Mesendoderm (in vitro differentiated cells): ENCODE measurements around the gene EPSTI1.

ENCODE experiments used
- DNase-seq: peaks from one replicate; pipeline ENCODE4 v3.0.0; 2013
- H2AK5ac ChIP-seq: 2 replicates; pipeline ENCODE4 v1.6.1; 2013; ENCODE audit warnings: low read length, inconsistent platforms
- H2BK120ac ChIP-seq: 2 replicates; pipeline ENCODE4 v1.6.1; 2013; ENCODE audit warnings: low read depth, mild to moderate bottlenecking, low read length, moderate library complexity, mixed read lengths
- H2BK15ac ChIP-seq: replicated peaks from 2 replicates; pipeline ENCODE4 v1.6.1; 2013; ENCODE audit warnings: low read depth, mild to moderate bottlenecking, moderate library complexity
- H2BK5ac ChIP-seq: 2 replicates; pipeline ENCODE4 v1.6.1; 2013; ENCODE audit warnings: low read length, inconsistent platforms
- H3K18ac ChIP-seq: 2 replicates; pipeline ENCODE4 v1.6.1; 2013; ENCODE audit warnings: mild to moderate bottlenecking, low read length, mixed read lengths
- H3K23ac ChIP-seq: one replicate; pipeline ENCODE4 v1.6.1; 2013; ENCODE audit warnings: low read length
- H3K27ac ChIP-seq: 2 replicates; pipeline ENCODE4 v1.5.1; 2013; ENCODE audit warnings: low read depth, mild to moderate bottlenecking, inconsistent platforms, low read length, moderate library complexity
- H3K27me3 ChIP-seq: 2 replicates; pipeline ENCODE4 v1.6.1; 2013; ENCODE audit warnings: low read length, control low read depth, mild to moderate bottlenecking, inconsistent platforms; ENCODE audit not compliant: insufficient read depth, poor library complexity
- H3K36me3 ChIP-seq: 2 replicates; pipeline ENCODE4 v1.6.1; 2013; ENCODE audit warnings: low read length, inconsistent platforms; ENCODE audit not compliant: control insufficient read depth, insufficient read depth
- H3K4ac ChIP-seq: one replicate; pipeline ENCODE4 v1.6.1; 2013; ENCODE audit warnings: low read depth, mild to moderate bottlenecking, low read length, moderate library complexity
- H3K4me1 ChIP-seq: 2 replicates; pipeline ENCODE4 v1.6.1; 2013; ENCODE audit warnings: low read depth, low read length, inconsistent platforms; ENCODE audit not compliant: control insufficient read depth
- H3K4me2 ChIP-seq: 2 replicates; pipeline ENCODE4 v1.6.1; 2013; ENCODE audit warnings: low read length
- H3K4me3 ChIP-seq: 2 replicates; pipeline ENCODE4 v1.5.1; 2013; ENCODE audit warnings: mild to moderate bottlenecking, low read length
- H3K56ac ChIP-seq: one replicate; pipeline ENCODE4 v1.6.1; 2013; ENCODE audit warnings: low read length
- H3K79me1 ChIP-seq: 2 replicates; pipeline ENCODE4 v1.6.1; 2013; ENCODE audit warnings: low read length, inconsistent platforms
- H3K79me2 ChIP-seq: 2 replicates; pipeline ENCODE4 v1.6.1; 2013; ENCODE audit warnings: mild to moderate bottlenecking, low read length; ENCODE audit not compliant: control insufficient read depth, insufficient read depth
- H3K9ac ChIP-seq: 2 replicates; pipeline ENCODE4 v1.6.1; 2013; ENCODE audit warnings: low read length, inconsistent platforms
- H4K5ac ChIP-seq: one replicate; pipeline ENCODE4 v1.6.1; 2013; ENCODE audit warnings: low read length
- H4K8ac ChIP-seq: one replicate; pipeline ENCODE4 v1.6.1; 2013; ENCODE audit warnings: low read depth, mild to moderate bottlenecking, control low read depth, low read length, moderate library complexity
- WGBS: extraction: QIAGEN DNeasy Blood & Tissue Kit; methylation state at CpG from one replicate; pipeline ENCODE4 v1.1.7; 2013; ENCODE audit warnings: low lambda C conversion rate, missing lambda C conversion rate; ENCODE audit not compliant: insufficient coverage; ENCODE audit errors: extremely low coverage; 5-methylcytosine and 5-hydroxymethylcytosine counted together

Gene EPSTI1

DNA sequence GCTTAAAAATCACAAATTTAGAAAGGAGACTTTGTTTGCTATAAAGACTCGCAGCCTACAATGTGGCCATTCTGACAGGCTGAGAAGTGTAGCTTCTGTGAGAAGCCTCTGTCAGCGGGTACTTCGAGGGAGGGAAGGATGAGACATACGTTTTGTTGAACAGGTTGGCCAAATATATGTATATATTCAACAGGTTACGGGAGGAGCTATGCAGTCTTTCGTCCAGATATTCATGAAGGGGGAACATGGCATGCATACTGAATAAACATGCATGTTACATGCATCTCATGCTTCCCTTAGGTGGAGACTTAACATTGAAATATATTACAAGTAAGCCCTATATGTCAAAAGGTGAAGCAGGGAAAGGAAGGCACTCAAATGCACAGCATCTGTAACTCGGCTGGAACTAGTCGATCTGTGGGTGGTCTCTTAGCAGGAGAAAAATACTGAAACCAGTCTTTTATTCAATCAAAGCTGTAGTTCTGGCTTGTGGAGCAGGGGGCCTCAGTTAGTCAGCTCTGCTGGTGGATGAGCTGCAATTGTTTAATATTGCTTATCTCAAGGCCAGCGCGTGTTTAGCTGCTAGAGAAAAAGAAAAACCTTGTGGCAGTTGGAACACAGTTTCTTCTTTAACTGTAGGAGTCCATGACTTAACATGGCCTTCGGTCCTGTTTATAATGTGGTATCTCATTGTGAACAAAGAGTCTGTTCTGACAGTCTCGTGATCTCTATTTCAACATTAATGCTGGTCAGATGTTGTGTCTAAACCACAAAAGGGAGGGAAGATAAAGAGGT lies 116.4 kb downstream of the EPSTI1 start:
- no peak overlapping the region for H2AK5ac ChIP-seq
- no peaks in the 10 kb centered on the region for H3K79me2 ChIP-seq
- H2BK15ac ChIP-seq: peak overlapping the region; percentile 74
- H3K23ac ChIP-seq: no peak overlapping the region
- peak overlapping the region; percentile 12 for H3K27ac ChIP-seq
- H3K4me1 ChIP-seq: peaks cover 9% of the 10 kb centered on the region
- no peak overlapping the region for H3K9ac ChIP-seq
- H2BK5ac ChIP-seq: peak overlapping the region; percentile 18
- peak overlapping the region; percentile 71 for H3K4ac ChIP-seq
- no peaks in the 10 kb centered on the region for H3K36me3 ChIP-seq
- no CpG with 5 or more reads among the region's 12 CpGs for WGBS
- no peak overlapping the region for H3K4me3 ChIP-seq
- no peak overlapping the region for H4K5ac ChIP-seq
- H4K8ac ChIP-seq: peak overlapping the region; percentile 6
- H3K27me3 ChIP-seq: no peaks in the 10 kb centered on the region
- peak; percentile 84 for DNase-seq
- H2BK120ac ChIP-seq: no peak overlapping the region
- H3K56ac ChIP-seq: peak overlapping the region; percentile 45
- no peak overlapping the region for H3K4me2 ChIP-seq
- peak overlapping the region; percentile 11 for H3K18ac ChIP-seq
- no peaks in the 10 kb centered on the region for H3K79me1 ChIP-seq

DNA sequence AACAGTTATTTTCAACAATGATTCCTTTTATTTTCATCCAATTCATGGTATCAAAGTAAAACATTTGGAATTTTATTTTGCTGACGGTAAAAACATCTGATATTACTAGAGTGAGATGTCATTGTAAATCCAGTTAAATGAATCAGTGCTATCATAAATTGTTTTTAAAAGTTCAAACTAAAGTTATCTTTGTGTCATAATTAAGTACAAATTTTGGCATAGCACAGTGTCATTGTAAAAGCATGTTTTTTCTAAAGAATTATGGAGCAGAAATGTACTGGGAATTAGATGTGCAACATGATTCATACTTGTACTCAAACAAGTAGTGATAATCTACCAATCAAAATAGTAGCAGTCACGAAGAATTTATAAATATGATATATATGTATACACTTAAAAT lies 117.8 kb downstream of the EPSTI1 start:
- Histone ChIP-seq H3K79me1 (no peaks in the 10 kb centered on the region), H2BK15ac (no peak overlapping the region), H2BK5ac (no peak overlapping the region), H3K4me2 (no peak overlapping the region), H2BK120ac (no peak overlapping the region), H3K56ac (no peak overlapping the region), H3K18ac (no peak overlapping the region), H3K27ac (no peak overlapping the region), H4K8ac (no peak overlapping the region), H3K4ac (no peak overlapping the region), H3K23ac (no peak overlapping the region), H3K4me1 (peaks cover 9% of the 10 kb centered on the region), H3K27me3 (no peaks in the 10 kb centered on the region), H3K9ac (no peak overlapping the region), H3K4me3 (no peak overlapping the region), H2AK5ac (no peak overlapping the region), H3K79me2 (no peaks in the 10 kb centered on the region), H3K36me3 (no peaks in the 10 kb centered on the region), H4K5ac (no peak overlapping the region)
- no CpG with 5 or more reads among the region's 2 CpGs for WGBS
- no peak for DNase-seq

DNA sequence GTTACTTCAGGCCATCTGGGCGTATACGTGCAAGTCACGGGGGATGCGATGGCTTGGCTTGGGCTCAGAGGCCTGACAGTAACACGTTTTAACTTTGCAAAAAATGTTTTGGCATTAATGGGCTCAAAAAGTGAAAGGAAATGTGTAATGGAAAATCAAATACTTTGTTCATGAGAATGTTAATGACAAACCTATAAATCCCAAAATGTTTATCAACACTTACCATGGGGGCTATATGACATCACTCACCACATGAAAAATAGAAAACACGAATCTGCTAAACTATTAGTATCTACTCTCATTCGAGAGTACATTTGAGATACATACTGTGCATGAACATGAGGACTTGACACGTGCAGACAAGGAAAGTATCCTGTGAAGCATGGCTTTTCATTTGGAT lies 119.0 kb downstream of the EPSTI1 start:
- H3K4me1 ChIP-seq: peaks cover 9% of the 10 kb centered on the region
- H4K5ac ChIP-seq: no peak overlapping the region
- H4K8ac ChIP-seq: no peak overlapping the region
- H2BK5ac ChIP-seq: peak overlapping the region; percentile 6
- H3K56ac ChIP-seq: peak overlapping the region; percentile 73
- DNase-seq: no peak
- H3K4ac ChIP-seq: peak overlapping the region; percentile 68
- H2BK120ac ChIP-seq: peak overlapping the region; percentile 49
- H3K4me3 ChIP-seq: no peak overlapping the region
- H3K36me3 ChIP-seq: no peaks in the 10 kb centered on the region
- H3K27ac ChIP-seq: no peak overlapping the region
- H3K4me2 ChIP-seq: no peak overlapping the region
- peak overlapping the region; percentile 1 for H3K9ac ChIP-seq
- no peaks in the 10 kb centered on the region for H3K79me1 ChIP-seq
- H3K23ac ChIP-seq: no peak overlapping the region
- peak overlapping the region; percentile 92 for H3K18ac ChIP-seq
- H3K27me3 ChIP-seq: no peaks in the 10 kb centered on the region
- no peak overlapping the region for H2BK15ac ChIP-seq
- no CpG with 5 or more reads among the region's 8 CpGs for WGBS
- no peaks in the 10 kb centered on the region for H3K79me2 ChIP-seq
- peak overlapping the region; percentile 54 for H2AK5ac ChIP-seq

DNA sequence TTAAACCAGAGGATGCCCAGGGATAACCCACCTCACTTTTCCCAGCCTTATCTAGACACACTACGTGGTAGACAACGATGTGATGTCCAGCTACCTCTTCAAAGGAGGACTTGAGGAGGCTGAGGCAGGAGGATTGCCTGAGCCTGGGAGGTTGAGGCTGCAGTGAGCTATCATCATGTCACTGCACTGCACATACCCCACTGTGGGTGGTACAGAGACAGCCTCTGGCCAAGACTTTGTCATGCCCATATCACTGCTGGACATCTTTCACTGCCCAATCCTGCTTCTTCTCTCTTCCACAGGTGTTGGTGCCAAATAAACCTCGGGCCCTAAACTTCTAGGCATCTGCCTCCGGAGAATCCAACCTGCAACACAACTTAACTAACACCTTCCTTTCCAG lies 124.8 kb downstream of the EPSTI1 start:
- no peak overlapping the region for H2BK15ac ChIP-seq
- no peak overlapping the region for H2BK5ac ChIP-seq
- no peaks in the 10 kb centered on the region for H3K36me3 ChIP-seq
- WGBS: no CpG with 5 or more reads among the region's 4 CpGs
- no peak overlapping the region for H3K27ac ChIP-seq
- H3K4me3 ChIP-seq: no peak overlapping the region
- H3K9ac ChIP-seq: no peak overlapping the region
- no peak for DNase-seq
- no peak overlapping the region for H2BK120ac ChIP-seq
- no peak overlapping the region for H3K56ac ChIP-seq
- H3K18ac ChIP-seq: no peak overlapping the region
- H2AK5ac ChIP-seq: no peak overlapping the region
- no peak overlapping the region for H3K4me2 ChIP-seq
- no peaks in the 10 kb centered on the region for H3K79me2 ChIP-seq
- no peaks in the 10 kb centered on the region for H3K27me3 ChIP-seq
- no peaks in the 10 kb centered on the region for H3K4me1 ChIP-seq
- no peaks in the 10 kb centered on the region for H3K79me1 ChIP-seq
- H4K8ac ChIP-seq: no peak overlapping the region
- H3K4ac ChIP-seq: no peak overlapping the region
- H4K5ac ChIP-seq: no peak overlapping the region
- no peak overlapping the region for H3K23ac ChIP-seq

DNA sequence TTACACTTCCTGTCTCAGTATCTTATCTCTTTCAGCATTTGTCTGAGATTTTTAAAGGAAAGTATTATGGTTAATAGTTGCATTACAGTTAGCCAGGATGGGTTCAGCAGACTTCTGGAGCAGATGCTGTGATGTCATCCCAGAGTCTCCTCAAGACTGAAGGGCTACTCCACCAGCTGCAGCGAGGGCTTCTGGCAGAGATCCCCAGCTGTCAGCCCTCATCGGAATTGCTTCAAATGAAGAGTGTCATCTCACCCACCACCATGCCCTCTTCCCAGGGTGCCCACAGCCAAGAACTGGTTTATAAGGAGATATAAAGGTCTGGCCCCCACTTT lies 126.3 kb downstream of the EPSTI1 start:
- Histone ChIP-seq H3K4ac (no peak overlapping the region), H2AK5ac (no peak overlapping the region), H3K27ac (no peak overlapping the region), H3K4me3 (no peak overlapping the region), H4K5ac (no peak overlapping the region), H3K79me1 (no peaks in the 10 kb centered on the region), H2BK5ac (no peak overlapping the region), H3K4me2 (no peak overlapping the region), H3K56ac (no peak overlapping the region), H2BK15ac (no peak overlapping the region), H3K9ac (no peak overlapping the region), H4K8ac (no peak overlapping the region), H3K79me2 (no peaks in the 10 kb centered on the region), H3K27me3 (no peaks in the 10 kb centered on the region), H3K36me3 (no peaks in the 10 kb centered on the region), H3K18ac (no peak overlapping the region), H2BK120ac (no peak overlapping the region), H3K4me1 (no peaks in the 10 kb centered on the region), H3K23ac (no peak overlapping the region)
- WGBS: no CpG with 5 or more reads among the region's 2 CpGs
- no peak for DNase-seq
